ENCODE results near the gene GRM8. TPM values are rescaled to one million over a fixed set of nuclear protein-coding genes. Genes with fewer than 3 reads are reported as not detected.
"Not testable (repeated sequence)": the region's sequence is repeated elsewhere in the genome, so short reads cannot be mapped to it uniquely, and the experiment has no call there.

Gene GRM8
- total RNA-seq, 1 donor from 2014 or later = 7.8 TPM

DNA sequence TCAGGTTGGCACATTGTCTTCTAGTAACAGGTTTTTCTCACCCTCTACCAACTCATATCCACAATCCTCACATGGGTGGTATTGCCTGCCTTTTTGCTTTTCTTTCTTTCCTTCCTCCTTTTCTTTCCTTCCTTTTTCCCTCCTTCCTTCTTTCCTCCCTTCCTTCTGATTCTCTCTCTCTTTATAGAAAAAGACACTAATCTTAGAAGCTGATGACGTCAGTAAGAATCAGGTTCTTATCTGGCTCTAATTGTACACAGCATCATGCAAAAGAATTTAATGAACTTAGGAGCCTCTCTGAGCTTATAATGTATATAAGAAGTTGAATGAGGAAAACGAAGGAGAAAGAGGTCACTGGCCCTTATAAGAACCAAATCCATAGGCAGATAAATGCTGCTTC lies 328.3 kb downstream of the GRM8 start:
- Mint-ChIP-seq H3K4me1 (ENCODE audit: low read depth, unreplicated experiment) (no peaks in the 10 kb centered on the region), H3K27ac (ENCODE audit: unreplicated experiment) (no peak overlapping the region), H3K36me3 (ENCODE audit: unreplicated experiment) (no peaks in the 10 kb centered on the region), H3K9me3 (ENCODE audit: unreplicated experiment) (no peaks in the 10 kb centered on the region), H3K27me3 (ENCODE audit: unreplicated experiment) (no peaks in the 10 kb centered on the region), H3K4me3 (ENCODE audit: unreplicated experiment) (no peak overlapping the region)
- no peak for DNase-seq
- TF ChIP-seq CTCF (IDR thresholded peaks at IDR 0.05; ENCODE audit: partially characterized antibody, unreplicated experiment) = no peak

GRCh38 chr7:126911627-126912026 lies 341.1 kb downstream of the GRM8 start:
- H3K27ac Mint-ChIP-seq (ENCODE audit: unreplicated experiment); H3K36me3 Mint-ChIP-seq (ENCODE audit: unreplicated experiment); H3K9me3 Mint-ChIP-seq (ENCODE audit: unreplicated experiment); H3K4me1 Mint-ChIP-seq (ENCODE audit: low read depth, unreplicated experiment); H3K27me3 Mint-ChIP-seq (ENCODE audit: unreplicated experiment); H3K4me3 Mint-ChIP-seq (ENCODE audit: unreplicated experiment); DNase-seq: not testable (repeated sequence)

GRCh38 chr7:126908564-126908963 lies 344.2 kb downstream of the GRM8 start:
- not testable (repeated sequence) for H3K36me3 Mint-ChIP-seq (ENCODE audit: unreplicated experiment); H3K4me1 Mint-ChIP-seq (ENCODE audit: low read depth, unreplicated experiment); H3K27ac Mint-ChIP-seq (ENCODE audit: unreplicated experiment); H3K9me3 Mint-ChIP-seq (ENCODE audit: unreplicated experiment); H3K27me3 Mint-ChIP-seq (ENCODE audit: unreplicated experiment); DNase-seq; H3K4me3 Mint-ChIP-seq (ENCODE audit: unreplicated experiment)

DNA sequence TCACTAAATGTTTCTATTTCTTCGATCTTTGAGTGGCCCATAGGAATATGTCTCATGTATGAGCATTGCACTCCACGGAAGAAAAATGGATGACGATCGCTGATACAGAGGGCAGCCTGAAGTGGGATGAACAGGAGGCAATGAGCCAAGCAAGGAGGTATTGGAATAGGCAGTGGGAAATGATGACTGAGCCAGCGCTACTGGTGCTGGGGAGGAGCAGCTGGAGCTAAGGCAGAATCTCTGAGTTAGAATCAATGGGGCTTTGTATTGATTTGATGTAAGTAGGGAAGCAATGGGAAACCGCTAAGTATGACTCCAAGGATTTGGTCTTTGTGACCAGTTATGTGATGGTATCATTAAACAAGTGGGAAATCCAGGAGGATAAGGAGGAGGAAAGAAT lies 345.1 kb downstream of the GRM8 start:
- not testable (repeated sequence) for H3K27ac Mint-ChIP-seq (ENCODE audit: unreplicated experiment); H3K36me3 Mint-ChIP-seq (ENCODE audit: unreplicated experiment); H3K9me3 Mint-ChIP-seq (ENCODE audit: unreplicated experiment); H3K27me3 Mint-ChIP-seq (ENCODE audit: unreplicated experiment); H3K4me3 Mint-ChIP-seq (ENCODE audit: unreplicated experiment); DNase-seq; H3K4me1 Mint-ChIP-seq (ENCODE audit: low read depth, unreplicated experiment)

- H3K9me3 Mint-ChIP-seq (ENCODE audit: unreplicated experiment); H3K36me3 Mint-ChIP-seq (ENCODE audit: unreplicated experiment); H3K27ac Mint-ChIP-seq (ENCODE audit: unreplicated experiment): not testable (repeated sequence)
These were observed 347.5 kb downstream of the GRM8 start for GRCh38 chr7:126905255-126905654.

DNA sequence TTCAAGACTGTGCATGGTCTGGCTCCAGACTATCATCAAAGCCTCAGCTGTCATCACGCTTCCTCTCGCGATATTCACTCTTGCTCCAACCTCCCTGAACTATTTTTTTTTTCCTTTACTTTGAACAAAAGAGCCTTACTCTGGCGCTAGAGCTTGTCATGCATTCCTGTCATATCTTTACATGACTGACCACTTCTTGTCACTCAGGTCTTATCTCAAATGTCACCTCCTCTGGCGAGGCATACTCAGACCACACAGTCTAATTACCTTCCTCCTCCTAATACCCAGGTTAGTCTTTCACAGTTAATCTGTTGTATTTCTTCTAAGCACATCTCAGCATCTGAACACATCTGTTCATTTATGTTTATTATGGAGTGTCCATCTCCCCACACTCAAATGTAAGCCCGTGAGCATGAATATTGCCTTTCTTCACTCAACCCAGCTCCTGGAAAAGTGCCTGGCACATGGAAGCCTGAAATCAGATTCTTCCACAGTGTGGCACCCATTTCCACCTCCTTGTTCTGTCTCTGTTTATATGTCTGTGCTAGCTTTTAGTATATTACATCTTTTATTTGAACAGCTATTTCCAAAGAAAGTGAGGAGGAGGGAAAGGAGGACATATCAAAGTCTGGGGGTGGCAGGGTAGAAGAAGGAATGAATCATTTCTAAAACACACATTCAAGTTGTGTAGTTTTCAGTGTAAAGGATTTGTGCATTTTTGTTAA lies 351.5 kb downstream of the GRM8 start:
- not testable (repeated sequence) for H3K4me1 Mint-ChIP-seq (ENCODE audit: low read depth, unreplicated experiment); H3K27me3 Mint-ChIP-seq (ENCODE audit: unreplicated experiment); H3K4me3 Mint-ChIP-seq (ENCODE audit: unreplicated experiment); H3K27ac Mint-ChIP-seq (ENCODE audit: unreplicated experiment); H3K36me3 Mint-ChIP-seq (ENCODE audit: unreplicated experiment); H3K9me3 Mint-ChIP-seq (ENCODE audit: unreplicated experiment); DNase-seq

More at GRCh38 chr7:126905255-126905654, 347.5 kb downstream of the GRM8 start:
- H3K27me3 Mint-ChIP-seq (ENCODE audit: unreplicated experiment); H3K4me3 Mint-ChIP-seq (ENCODE audit: unreplicated experiment); DNase-seq; H3K4me1 Mint-ChIP-seq (ENCODE audit: low read depth, unreplicated experiment): not testable (repeated sequence)

GRCh38 chr7:126887980-126888379 lies 364.8 kb downstream of the GRM8 start:
- H3K9me3 Mint-ChIP-seq (ENCODE audit: unreplicated experiment); H3K4me1 Mint-ChIP-seq (ENCODE audit: low read depth, unreplicated experiment); DNase-seq; H3K27me3 Mint-ChIP-seq (ENCODE audit: unreplicated experiment); H3K27ac Mint-ChIP-seq (ENCODE audit: unreplicated experiment); H3K36me3 Mint-ChIP-seq (ENCODE audit: unreplicated experiment); H3K4me3 Mint-ChIP-seq (ENCODE audit: unreplicated experiment): not testable (repeated sequence)

- H3K9me3 Mint-ChIP-seq (ENCODE audit: unreplicated experiment); H3K27ac Mint-ChIP-seq (ENCODE audit: unreplicated experiment); H3K4me3 Mint-ChIP-seq (ENCODE audit: unreplicated experiment); H3K27me3 Mint-ChIP-seq (ENCODE audit: unreplicated experiment); H3K36me3 Mint-ChIP-seq (ENCODE audit: unreplicated experiment); DNase-seq: not testable (repeated sequence)
- peaks cover 11% of the 10 kb centered on the region for H3K4me1 Mint-ChIP-seq (ENCODE audit: low read depth, unreplicated experiment)
These were observed 365.2 kb downstream of the GRM8 start for GRCh38 chr7:126887560-126887959.

DNA sequence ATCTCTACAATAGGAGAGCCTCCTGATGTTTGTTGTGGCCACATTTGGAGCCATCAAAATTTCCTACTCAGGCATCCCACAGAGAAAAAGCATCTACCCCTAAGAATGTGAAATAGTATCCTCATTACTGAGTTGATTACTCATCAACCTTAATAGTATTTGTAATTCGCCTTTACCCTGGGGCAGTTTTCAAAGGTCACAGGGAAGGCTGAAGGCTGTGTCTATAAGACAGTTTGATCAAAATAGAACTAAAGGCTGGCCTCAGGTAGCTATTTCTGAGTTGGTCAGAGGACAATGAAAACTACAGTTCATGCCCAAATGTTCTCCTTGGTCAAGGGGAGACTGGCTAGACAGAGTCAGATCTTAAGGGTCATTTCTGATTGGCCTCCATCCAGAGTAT lies 370.0 kb downstream of the GRM8 start:
- Mint-ChIP-seq H3K4me1 (ENCODE audit: low read depth, unreplicated experiment) (peaks cover 26% of the 10 kb centered on the region), H3K27ac (ENCODE audit: unreplicated experiment) (peak overlapping the region; percentile 66)
- DNase-seq; H3K9me3 Mint-ChIP-seq (ENCODE audit: unreplicated experiment); H3K4me3 Mint-ChIP-seq (ENCODE audit: unreplicated experiment); H3K27me3 Mint-ChIP-seq (ENCODE audit: unreplicated experiment); H3K36me3 Mint-ChIP-seq (ENCODE audit: unreplicated experiment): not testable (repeated sequence)

- peak overlapping the region; percentile 34 for H3K4me3 Mint-ChIP-seq (ENCODE audit: unreplicated experiment)
- not testable (repeated sequence) for H3K36me3 Mint-ChIP-seq (ENCODE audit: unreplicated experiment)
These were observed 370.8 kb downstream of the GRM8 start for GRCh38 chr7:126881908-126882307.

More at GRCh38 chr7:126881908-126882307, 370.8 kb downstream of the GRM8 start:
- Mint-ChIP-seq H3K4me1 (ENCODE audit: low read depth, unreplicated experiment) (peaks cover 26% of the 10 kb centered on the region), H3K27ac (ENCODE audit: unreplicated experiment) (peak overlapping the region; percentile 75)
- peak; percentile 66 for DNase-seq
- H3K9me3 Mint-ChIP-seq (ENCODE audit: unreplicated experiment); H3K27me3 Mint-ChIP-seq (ENCODE audit: unreplicated experiment): not testable (repeated sequence)
